K562 (cell line): ENCODE results near the gene HPX.

Experiments
- BCLAF1 ChIP-seq, 2 experiments: fragments of 450-650 bp in 1 of 2; IDR thresholded peaks; 2 replicates each; pipeline ENCODE4 v1.6.1; 2011 to 2017; ENCODE audit warnings: low read depth in 2 of 2, antibody characterized with exemption in 1 of 2, borderline replicate concordance in 1 of 2, low read length in 1 of 2, mild to moderate bottlenecking in 1 of 2, mixed read lengths in 1 of 2; ENCODE audit not compliant: control insufficient read depth in 1 of 2
- CBX8 ChIP-seq: fragments of 200-600 bp; sonication (generic); IDR thresholded peaks from 2 replicates; pipeline ENCODE4 v1.6.1; 2012; ENCODE audit warnings: borderline replicate concordance, mixed run types, low read depth, mild to moderate bottlenecking, moderate library complexity, mixed read lengths, low read length, control low read depth, inconsistent platforms; ENCODE audit not compliant: poor library complexity, severe bottlenecking; ENCODE audit errors: extremely low read depth
- CEBPG ChIP-seq, 3 experiments: fragments of 200-800 bp in 1 of 3; sonication (Bioruptor generic) in 1 of 3; sonication (generic) in 1 of 3; formaldehyde crosslinking in 1 of 3; IDR thresholded peaks in 2 of 3; conservative IDR thresholded peaks in 1 of 3; 2 replicates each; pipeline versions ENCODE4 v1.6.1 to v1.8.0; 2016 to 2022; ENCODE audit warnings: missing compliant biosample characterization in 2 of 3, missing genetic modification characterization in 2 of 3, mild to moderate bottlenecking in 1 of 3, missing genetic modification reagents in 1 of 3
- FOXK1 ChIP-seq: sonication (generic); formaldehyde crosslinking; IDR thresholded peaks from 2 replicates; pipeline ENCODE4 v1.8.0; 2022; ENCODE audit warnings: missing genetic modification reagents, mild to moderate bottlenecking, borderline replicate concordance
- KAT8 ChIP-seq: fragments of 450-650 bp; IDR thresholded peaks from 2 replicates; pipeline ENCODE4 v1.6.1; 2016; ENCODE audit warnings: low read depth, mild to moderate bottlenecking
- NR2C1 ChIP-seq, 2 experiments: fragments of 450-650 bp; IDR thresholded peaks; 2 replicates each; pipeline ENCODE4 v1.6.1; 2017; ENCODE audit warnings: mild to moderate bottlenecking in 2 of 2, antibody characterized with exemption in 1 of 2, inconsistent platforms in 1 of 2, missing compliant biosample characterization in 1 of 2, missing genetic modification characterization in 1 of 2
- PHF20 ChIP-seq: fragments of 450-650 bp; IDR thresholded peaks from 2 replicates; pipeline ENCODE4 v1.6.1; 2018; ENCODE audit not compliant: partially characterized antibody
- POLR2A ChIP-seq: fragments of 450-650 bp; conservative IDR thresholded peaks from 2 replicates; pipeline ENCODE4 v1.6.1; 2016
- RCOR1 ChIP-seq, 2 experiments: IDR thresholded peaks; 2 replicates each; pipeline ENCODE4 v1.6.1; 2012; ENCODE audit warnings: low read depth in 2 of 2, low read length in 2 of 2, borderline replicate concordance in 1 of 2, improper control_type of control experiment in 1 of 2
- ZNF717 ChIP-seq: fragments of 250-450 bp; sonication (Bioruptor Pico); IDR thresholded peaks from 2 replicates; pipeline ENCODE4 v1.5.0; 2021
- ZSCAN32 ChIP-seq: fragments of 450-650 bp; formaldehyde crosslinking; IDR thresholded peaks from 2 replicates; pipeline ENCODE4 v1.4.0; 2020; ENCODE audit warnings: mild to moderate bottlenecking, moderate library complexity
- TF ChIP-seq, protein P1 (sequence below), 3 experiments: IDR thresholded peaks in 2 of 3; conservative IDR thresholded peaks in 1 of 3; 2 replicates each; pipeline ENCODE4 v1.5.1; 2011 to 2012; ENCODE audit warnings: low read length in 3 of 3, mild to moderate bottlenecking in 3 of 3, control low read depth in 2 of 3, improper control_type of control experiment in 1 of 3, inconsistent platforms in 1 of 3, low read depth in 1 of 3, mixed read lengths in 1 of 3, moderate library complexity in 1 of 3; ENCODE audit not compliant: insufficient read depth in 2 of 3

GRCh38 chr11:6443269-6444003 is 2.6 kb upstream of the HPX start:
- TF ChIP-seq, protein P1, sequence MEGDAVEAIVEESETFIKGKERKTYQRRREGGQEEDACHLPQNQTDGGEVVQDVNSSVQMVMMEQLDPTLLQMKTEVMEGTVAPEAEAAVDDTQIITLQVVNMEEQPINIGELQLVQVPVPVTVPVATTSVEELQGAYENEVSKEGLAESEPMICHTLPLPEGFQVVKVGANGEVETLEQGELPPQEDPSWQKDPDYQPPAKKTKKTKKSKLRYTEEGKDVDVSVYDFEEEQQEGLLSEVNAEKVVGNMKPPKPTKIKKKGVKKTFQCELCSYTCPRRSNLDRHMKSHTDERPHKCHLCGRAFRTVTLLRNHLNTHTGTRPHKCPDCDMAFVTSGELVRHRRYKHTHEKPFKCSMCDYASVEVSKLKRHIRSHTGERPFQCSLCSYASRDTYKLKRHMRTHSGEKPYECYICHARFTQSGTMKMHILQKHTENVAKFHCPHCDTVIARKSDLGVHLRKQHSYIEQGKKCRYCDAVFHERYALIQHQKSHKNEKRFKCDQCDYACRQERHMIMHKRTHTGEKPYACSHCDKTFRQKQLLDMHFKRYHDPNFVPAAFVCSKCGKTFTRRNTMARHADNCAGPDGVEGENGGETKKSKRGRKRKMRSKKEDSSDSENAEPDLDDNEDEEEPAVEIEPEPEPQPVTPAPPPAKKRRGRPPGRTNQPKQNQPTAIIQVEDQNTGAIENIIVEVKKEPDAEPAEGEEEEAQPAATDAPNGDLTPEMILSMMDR (IDR thresholded peaks at IDR 0.05 in 2 of 3, conservative IDR thresholded peaks at IDR 0.05 in 1 of 3; ENCODE audit: insufficient read depth in 2 of 3, low read depth in 1 of 3, low read length in 3 of 3) = peak; percentile 86 to 92 (median 86)
- TF ChIP-seq BCLAF1 (IDR thresholded peaks at IDR 0.05; ENCODE audit: borderline replicate concordance in 1 of 2, control insufficient read depth in 1 of 2, low read depth in 2 of 2, low read length in 1 of 2) = no peak
- TF ChIP-seq NR2C1 (IDR thresholded peaks at IDR 0.05) = no peak
- TF ChIP-seq NR2C1 (tag; IDR thresholded peaks at IDR 0.05) = no peak
- no peak for TF ChIP-seq RCOR1 (IDR thresholded peaks at IDR 0.05; ENCODE audit: borderline replicate concordance in 1 of 2, low read depth in 2 of 2, low read length in 2 of 2)
- TF ChIP-seq CBX8 = no peak
- TF ChIP-seq POLR2A = no peak
- TF ChIP-seq PHF20 = no peak
- TF ChIP-seq ZNF717 (CRISPR knock-in tag) = no peak
- TF ChIP-seq ZSCAN32 = no peak
- TF ChIP-seq CEBPG (CRISPR knock-in tag; IDR thresholded peaks at IDR 0.05) = no peak
- no peak for TF ChIP-seq CEBPG (tag; conservative IDR thresholded peaks at IDR 0.05 in 1 of 2, IDR thresholded peaks at IDR 0.05 in 1 of 2)
- TF ChIP-seq FOXK1 (CRISPR knock-in tag) = no peak
- TF ChIP-seq KAT8 = no peak
